Keratinocyte (primary cell): ENCODE data around the gene PTPA. TPM values are rescaled to one million over a fixed set of nuclear protein-coding genes. Genes with fewer than 3 reads are reported as not detected.
A peak's percentile ranks its signal among the peaks of the same experiment; 100 is the strongest.

ENCODE experiments used
- DNase-seq: peaks from one replicate; pipeline ENCODE4 v3.0.0-alpha.2; 2011; ENCODE audit warnings: low read depth, missing footprints, low spot score
- FAIRE-seq: peaks from 2 replicates; lab custom pipeline; 2011; peaks lifted over from hg19 to GRCh38; lab: Jason Lieb, UNC
- H2AFZ ChIP-seq: 2 replicates; pipeline ENCODE4 v1.6.0; 2012; ENCODE audit warnings: low read length, control low read depth, inconsistent platforms; ENCODE audit not compliant: control insufficient read depth
- H3K27ac ChIP-seq: 2 replicates; pipeline ENCODE4 v1.5.1; 2011; ENCODE audit warnings: low read length; ENCODE audit not compliant: control insufficient read depth, insufficient read depth
- H3K27me3 ChIP-seq: 3 replicates; pipeline ENCODE4 v1.6.0; 2011; ENCODE audit warnings: low read length; ENCODE audit not compliant: control insufficient read depth, insufficient read depth; ENCODE audit errors: extremely low read depth
- H3K36me3 ChIP-seq, 2 experiments: 2 replicates in 1 of 2; 3 replicates in 1 of 2; pipeline ENCODE4 v1.5.1; 2011; ENCODE audit warnings: low read length in 2 of 2, mild to moderate bottlenecking in 1 of 2; ENCODE audit not compliant: control insufficient read depth in 2 of 2, insufficient read depth in 2 of 2; ENCODE audit errors: extremely low read depth in 1 of 2
- H3K4me1 ChIP-seq: 3 replicates; pipeline ENCODE4 v1.5.1; 2011; ENCODE audit warnings: low read length; ENCODE audit not compliant: control insufficient read depth, insufficient read depth; ENCODE audit errors: extremely low read depth
- H3K4me2 ChIP-seq: 3 replicates; pipeline ENCODE4 v1.6.0; 2011; ENCODE audit warnings: low read depth, low read length; ENCODE audit not compliant: control insufficient read depth, insufficient read depth; ENCODE audit errors: extremely low read depth
- H3K4me3 ChIP-seq, 3 experiments: fragments of 200-600 bp in 1 of 3; sonication (generic) in 1 of 3; 2 replicates in 2 of 3; 3 replicates in 1 of 3; pipeline ENCODE4 v1.5.1; 2011 to 2016; ENCODE audit warnings: low read length in 3 of 3, mild to moderate bottlenecking in 3 of 3, control low read depth in 2 of 3, inconsistent platforms in 1 of 3, low read depth in 1 of 3, mixed read lengths in 1 of 3, mixed run types in 1 of 3, moderate library complexity in 1 of 3; ENCODE audit not compliant: control insufficient read depth in 2 of 3, insufficient read depth in 2 of 3; ENCODE audit errors: extremely low read depth in 1 of 3
- H3K79me2 ChIP-seq: 2 replicates; pipeline ENCODE4 v1.6.0; 2012; ENCODE audit warnings: low read length; ENCODE audit not compliant: control insufficient read depth, insufficient read depth
- H3K9ac ChIP-seq: 3 replicates; pipeline ENCODE4 v1.6.0; 2011; ENCODE audit warnings: low read length; ENCODE audit not compliant: control insufficient read depth, insufficient read depth; ENCODE audit errors: extremely low read depth
- H3K9me1 ChIP-seq: 3 replicates; pipeline ENCODE4 v1.6.0; 2011; ENCODE audit warnings: low read length; ENCODE audit not compliant: control insufficient read depth, insufficient read depth; ENCODE audit errors: extremely low read depth
- H3K9me3 ChIP-seq: 2 replicates; pipeline ENCODE4 v1.5.1; 2012; ENCODE audit warnings: low read depth, low read length; ENCODE audit not compliant: control insufficient read depth
- H4K20me1 ChIP-seq: 3 replicates; pipeline ENCODE4 v1.6.0; 2011; ENCODE audit warnings: low read length; ENCODE audit not compliant: control insufficient read depth, insufficient read depth; ENCODE audit errors: extremely low read depth
- CTCF ChIP-seq, 3 experiments: IDR thresholded peaks in 1 of 3; conservative IDR thresholded peaks in 1 of 3; optimal IDR thresholded peaks in 1 of 3; 2 replicates in 2 of 3; 3 replicates in 1 of 3; pipeline versions ENCODE3 to v1.5.1; 2011; ENCODE audit warnings: low read length in 3 of 3, mild to moderate bottlenecking in 3 of 3, moderate library complexity in 2 of 3, control low read depth in 1 of 3, inconsistent platforms in 1 of 3; ENCODE audit not compliant: insufficient read depth in 2 of 3; ENCODE audit errors: extremely low read depth in 1 of 3
- EZH2 ChIP-seq: IDR thresholded peaks from one replicate; pipeline ENCODE4 v1.6.1; 2012; ENCODE audit warnings: inconsistent platforms, mild to moderate bottlenecking, low read length, moderate library complexity
- dilution Hi-C: fragments of 300-500 bp; cut with MboI; formaldehyde crosslinking; loops from one replicate; pipeline ENCODE4 v1.7.0; 2020; ENCODE audit warnings: low sequenced_read_pairs; ENCODE audit not compliant: extremely low pct_ligation_motif_present
- polyA plus RNA-seq, 5 experiments: library from polyadenylated mRNA; depleted of rRNA in 3 of 5; stranded (reverse) in 3 of 5; stranded (forward) in 1 of 5; unstranded in 1 of 5; fragments of >200 nt; gene quantifications; 1 replicate in 1 of 5; 2 replicates in 3 of 5; 3 replicates in 1 of 5; pipeline versions ENCODE4 v1.2.1 to v1.2.3, GENCODE V29; 2011 to 2012; ENCODE audit warnings: missing spikeins in 2 of 5, low read depth in 1 of 5, low replicate concordance in 1 of 5

The PTPA gene
- polyA plus RNA-seq, 1 donor (not counting 4 experiments of a cell fraction or from before 2014, with no cell fraction given) = 98.0 TPM

GRCh38 chr9:129102095-129102525 lies 9.1 kb upstream of the PTPA start:
- FAIRE-seq = no peak

GRCh38 chr9:129102791-129103594 lies 8.2 kb upstream of the PTPA start:
- H3K4me3 ChIP-seq = no peak overlapping the region
- no peak for DNase-seq
- peak; percentile 83 for FAIRE-seq
- H3K9ac ChIP-seq = no peak overlapping the region
- H3K9me3 ChIP-seq = no peaks in the 10 kb centered on the region
- TF ChIP-seq EZH2 = no peak
- peak; percentile 75 to 93 (median 86) for TF ChIP-seq CTCF (optimal IDR thresholded peaks at IDR 0.05 in 1 of 3, IDR thresholded peaks at IDR 0.05 in 1 of 3, conservative IDR thresholded peaks at IDR 0.05 in 1 of 3; ENCODE audit: extremely low read depth in 1 of 3, insufficient read depth in 2 of 3, low read length in 3 of 3)
- peak overlapping the region; percentile 32 for H3K4me2 ChIP-seq
- no peaks in the 10 kb centered on the region for H4K20me1 ChIP-seq
- no peaks in the 10 kb centered on the region for H3K27me3 ChIP-seq
- H3K27ac ChIP-seq = no peak overlapping the region
- H3K36me3 ChIP-seq = no peaks in the 10 kb centered on the region
- dilution Hi-C loops = no loop called here
- H3K4me1 ChIP-seq = peaks cover 10% of the 10 kb centered on the region
- H2AFZ ChIP-seq = no peak overlapping the region
- no peaks in the 10 kb centered on the region for H3K79me2 ChIP-seq
- no peaks in the 10 kb centered on the region for H3K9me1 ChIP-seq

More at GRCh38 chr9:129102095-129102525, 9.1 kb upstream of the PTPA start:
- no peak overlapping the region for H2AFZ ChIP-seq
- H3K9ac ChIP-seq = no peak overlapping the region
- H3K27me3 ChIP-seq = no peaks in the 10 kb centered on the region
- TF ChIP-seq EZH2 (no peak), CTCF (optimal IDR thresholded peaks at IDR 0.05 in 1 of 3, IDR thresholded peaks at IDR 0.05 in 1 of 3, conservative IDR thresholded peaks at IDR 0.05 in 1 of 3; ENCODE audit: extremely low read depth in 1 of 3, insufficient read depth in 2 of 3, low read length in 3 of 3) (no peak)
- no peaks in the 10 kb centered on the region for H3K79me2 ChIP-seq
- no peak overlapping the region for H3K27ac ChIP-seq
- H4K20me1 ChIP-seq = no peaks in the 10 kb centered on the region
- H3K9me3 ChIP-seq = no peaks in the 10 kb centered on the region
- H3K4me3 ChIP-seq = no peak overlapping the region
- no peaks in the 10 kb centered on the region for H3K36me3 ChIP-seq
- DNase-seq = no peak
- dilution Hi-C loops = no loop called here
- H3K9me1 ChIP-seq = no peaks in the 10 kb centered on the region
- no peak overlapping the region for H3K4me2 ChIP-seq
- peaks cover 10% of the 10 kb centered on the region for H3K4me1 ChIP-seq
